Lung (tissue), 13 donors: Measurements from ENCODE around the gene TDRKH. TPM values are rescaled to one million over a fixed set of nuclear protein-coding genes. Genes with fewer than 3 reads are reported as not detected.

Experiments used
- ATAC-seq: fragments of 200-7000 bp; cut with Tn5 transposase; one replicate; pipeline ENCODE4 v1.9.1; 2020; ENCODE audit warnings: moderate number of reproducible peaks; ENCODE audit not compliant: insufficient read depth, low FRiP score
- DNase-seq, 3 donors: peaks; one replicate each; pipeline ENCODE4 v3.0.0-alpha.2; 2013 to 2017
- H3K27ac ChIP-seq, 2 donors: one replicate each; pipeline ENCODE4 v1.5.1; 2013; ENCODE audit warnings: mild to moderate bottlenecking in 2 of 2, moderate library complexity in 2 of 2, control low read depth in 1 of 2, inconsistent platforms in 1 of 2, low read depth in 1 of 2, low read length in 1 of 2
- H3K27me3 ChIP-seq, 3 donors: one replicate each; pipeline ENCODE4 v1.5.1; 2013; ENCODE audit warnings: low read length in 2 of 3; ENCODE audit not compliant: control insufficient read depth in 3 of 3, insufficient read depth in 3 of 3
- H3K36me3 ChIP-seq, 4 donors: one replicate each; pipeline ENCODE4 v1.5.1; 2013; ENCODE audit warnings: low read length in 4 of 4, mild to moderate bottlenecking in 1 of 4, moderate library complexity in 1 of 4; ENCODE audit not compliant: control insufficient read depth in 4 of 4, insufficient read depth in 4 of 4
- H3K4me1 ChIP-seq, 5 donors: one replicate each; pipeline ENCODE4 v1.5.1; 2013; ENCODE audit warnings: low read length in 5 of 5, mild to moderate bottlenecking in 2 of 5, moderate library complexity in 1 of 5; ENCODE audit not compliant: control insufficient read depth in 5 of 5, insufficient read depth in 5 of 5
- H3K4me3 ChIP-seq: one replicate; pipeline ENCODE4 v1.5.1; 2013; ENCODE audit warnings: mild to moderate bottlenecking, control low read depth, moderate library complexity
- H3K9ac ChIP-seq, 2 donors: one replicate each; pipeline ENCODE4 v1.5.1; 2013; ENCODE audit warnings: low read length in 2 of 2, control low read depth in 1 of 2; ENCODE audit not compliant: insufficient read depth in 1 of 2
- H3K9me3 ChIP-seq, 4 donors: one replicate each; pipeline ENCODE4 v1.5.1; 2013; ENCODE audit warnings: low read length in 3 of 4, mild to moderate bottlenecking in 1 of 4, moderate library complexity in 1 of 4; ENCODE audit not compliant: control insufficient read depth in 4 of 4, insufficient read depth in 3 of 4
- CTCF ChIP-seq: IDR thresholded peaks from 2 replicates; pipeline ENCODE4 v1.5.1; 2012; ENCODE audit warnings: mild to moderate bottlenecking; ENCODE audit errors: control extremely low read depth, extremely low read depth
- WGBS, 2 donors: extraction: QIAGEN DNeasy Blood & Tissue Kit; methylation state at CpG; one replicate each; pipeline ENCODE4 v1.1.7; 2013; 5-methylcytosine and 5-hydroxymethylcytosine counted together
- polyA plus RNA-seq, 2 donors: library from polyadenylated mRNA; stranded (reverse); fragments of 200-250 nt; gene quantifications; one replicate each; pipeline ENCODE4 v1.2.1, GENCODE V29; 2013
- small RNA-seq: library from RNA; depleted of rRNA; stranded (forward); fragments of <200 nt; gene quantifications from one replicate; pipeline ENCODE3, GENCODE V24; 2014; ENCODE audit warnings: low replicate concordance
- total RNA-seq, 2 donors: library from RNA; depleted of rRNA in 1 of 2; stranded (reverse); fragments of >200 nt in 1 of 2; gene quantifications; one replicate each; pipeline ENCODE4 v1.2.1, GENCODE V29; 2014 to 2021
- donor health status: control.
- donor health status: control.
- donor health status: Bipolar disorder and iron deficiency.
- donor health status: healthy.
- donor health status: DM: yes; HTN: yes; CAD: no.

The TDRKH gene
- total and polyA plus RNA-seq, 4 donors, result 5.6 to 18.1 (median 8.8) TPM

- TF ChIP-seq CTCF, result no peak
- Histone ChIP-seq H3K4me3 (no peak overlapping the region), H3K4me1 (peaks cover 0 to 3% (median 0%) of the 10 kb centered on the region in 5 donors), H3K27ac (no peak overlapping the region), H3K9ac (no peak overlapping the region), H3K36me3 (no peaks in the 10 kb centered on the region), H3K9me3 (no peaks in the 10 kb centered on the region), H3K27me3 (peaks cover 3 to 21% (median 13%) of the 10 kb centered on the region in 3 donors)
- no peak for ATAC-seq
- 58 to 61% methylated on average over 19 of the region's 19 CpGs for WGBS, 2 donors
- peak in 1 of 3 donors; percentile 27 for DNase-seq
Observed at GRCh38 chr1:151728151-151729054, 61.9 kb downstream of the TDRKH start.

GRCh38 chr1:151723726-151724370 lies 66.5 kb downstream of the TDRKH start:
- H3K9me3 ChIP-seq, result no peaks in the 10 kb centered on the region
- WGBS, 2 donors, result 37 to 46% methylated on average over 3 of the region's 3 CpGs
- H3K4me1 ChIP-seq, result peaks cover 3 to 11% (median 4%) of the 10 kb centered on the region in 5 donors
- no peak overlapping the region for H3K9ac ChIP-seq
- ATAC-seq (no peak), DNase-seq (no peak)
- H3K36me3 ChIP-seq, result no peaks in the 10 kb centered on the region
- H3K4me3 ChIP-seq, result no peak overlapping the region
- H3K27ac ChIP-seq, result no peak overlapping the region
- H3K27me3 ChIP-seq, result peaks cover 3 to 21% (median 19%) of the 10 kb centered on the region in 3 donors
- TF ChIP-seq CTCF, result no peak

Small RNA genes lying within 50 kb of the gene (small RNA-seq; reads per million reads assigned to genes)
- gene RNU6-662P, result not detected

Other genes starting within 250 kb of the TDRKH start
- gene SNX27, start 178.4 kb downstream of the TDRKH start, total RNA-seq, result 10 to 100 TPM; 40.6 to 63.7 TPM
- 10 to 100 TPM; 12.1 to 12.3 TPM for gene SNX27, start 178.4 kb downstream of the TDRKH start, polyA plus RNA-seq
- under 1 TPM; 0.09 to 0.31 TPM for gene CELF3, start 73.7 kb downstream of the TDRKH start, total RNA-seq
- under 1 TPM; 0.06 to 0.11 TPM for gene CELF3, start 73.7 kb downstream of the TDRKH start, polyA plus RNA-seq
- 10 to 100 TPM in 1 of 2 donors, 1 to 10 TPM in 1; 8.8 to 17.1 TPM for gene RIIAD1, start 69.0 kb downstream of the TDRKH start, total RNA-seq
- 1 to 10 TPM; 8.6 to 9.3 TPM for gene RIIAD1, start 69.0 kb downstream of the TDRKH start, polyA plus RNA-seq
- gene MRPL9, start 27.0 kb downstream of the TDRKH start, total RNA-seq, result 10 to 100 TPM; 55.6 to 55.7 TPM
- gene MRPL9, start 27.0 kb downstream of the TDRKH start, polyA plus RNA-seq, result 10 to 100 TPM; 51.0 to 68.1 TPM
- gene LINGO4, start 14.9 kb upstream of the TDRKH start, total RNA-seq, result under 1 TPM in 1 of 2 donors, not detected in 1; 0.40 TPM
- under 1 TPM; 0.05 to 0.12 TPM for gene LINGO4, start 14.9 kb upstream of the TDRKH start, polyA plus RNA-seq
- 10 to 100 TPM; 10.9 to 24.7 TPM for gene RORC, start 41.3 kb upstream of the TDRKH start, total RNA-seq
- 1 to 10 TPM; 7.6 to 8.4 TPM for gene RORC, start 41.3 kb upstream of the TDRKH start, polyA plus RNA-seq
- gene C2CD4D, start 49.3 kb upstream of the TDRKH start, total RNA-seq, result under 1 TPM in 1 of 2 donors, not detected in 1; 0.40 TPM
- gene C2CD4D, start 49.3 kb upstream of the TDRKH start, polyA plus RNA-seq, result under 1 TPM; 0.10 to 0.19 TPM
- not detected for gene THEM5, start 63.2 kb upstream of the TDRKH start, total RNA-seq
- not detected for gene THEM5, start 63.2 kb upstream of the TDRKH start, polyA plus RNA-seq
- 10 to 100 TPM; 11.5 to 15.6 TPM for gene THEM4, start 119.0 kb upstream of the TDRKH start, total RNA-seq
- gene THEM4, start 119.0 kb upstream of the TDRKH start, polyA plus RNA-seq, result 10 to 100 TPM; 10.3 to 15.7 TPM
- 100 to 1,000 TPM; 205 to 801 TPM for gene S100A10, start 203.4 kb upstream of the TDRKH start, total RNA-seq
- gene S100A10, start 203.4 kb upstream of the TDRKH start, polyA plus RNA-seq, result 1,000 to 10,000 TPM in 1 of 2 donors, 100 to 1,000 TPM in 1; 548 to 1,003 TPM
- gene S100A11, start 246.5 kb upstream of the TDRKH start, total RNA-seq, result 100 to 1,000 TPM in 1 of 2 donors, 10 to 100 TPM in 1; 69.4 to 610 TPM
- gene S100A11, start 246.5 kb upstream of the TDRKH start, polyA plus RNA-seq, result 1,000 to 10,000 TPM; 2,699 to 3,092 TPM